Ovary (tissue), 9 donors: Measurements from ENCODE around the gene CA11. TPM values are rescaled to one million over a fixed set of nuclear protein-coding genes. Genes with fewer than 3 reads are reported as not detected.

Experiments
- DNase-seq, 5 donors: peaks; one replicate each; pipeline ENCODE4 v3.0.0-alpha.2; 2019 to 2020
- H3K27ac ChIP-seq, 2 donors: fragments of 200-600 bp; one replicate each; pipeline versions ENCODE4 v1.5.1 to v1.8.0; 2019 to 2022
- H3K27me3 ChIP-seq: fragments of 200-600 bp; one replicate; pipeline ENCODE4 v1.8.0; 2022
- H3K36me3 ChIP-seq: fragments of 200-600 bp; sonication (generic); one replicate; pipeline ENCODE4 v1.5.1; 2019
- H3K4me1 ChIP-seq: one replicate; pipeline ENCODE4 v1.8.1; 2013; ENCODE audit warnings: mild to moderate bottlenecking, moderate library complexity; ENCODE audit not compliant: insufficient read depth
- H3K4me3 ChIP-seq: fragments of 200-600 bp; sonication (generic); one replicate; pipeline ENCODE4 v1.5.1; 2017
- H3K9me3 ChIP-seq, 2 donors: fragments of 200-600 bp in 1 of 2; sonication (generic) in 1 of 2; one replicate each; pipeline versions ENCODE4 v1.5.1 to v1.8.1; 2013 to 2019; ENCODE audit warnings: mild to moderate bottlenecking in 1 of 2, moderate library complexity in 1 of 2
- EP300 ChIP-seq: sonication (generic); formaldehyde crosslinking; IDR thresholded peaks from one replicate; pipeline ENCODE4 v1.6.1; 2017; ENCODE audit warnings: antibody characterized with exemption
- POLR2A ChIP-seq: fragments of 450-650 bp; IDR thresholded peaks from one replicate; pipeline ENCODE4 v1.6.1; 2017; ENCODE audit warnings: antibody characterized with exemption, mild to moderate bottlenecking, moderate library complexity
- WGBS, 3 donors: extraction: QIAGEN DNeasy Blood & Tissue Kit in 1 of 3; methylation state at CpG; one replicate each; pipeline versions ENCODE4 v1.1.5 to v1.1.7; 2013 to 2017; 5-methylcytosine and 5-hydroxymethylcytosine counted together
- intact Hi-C, 4 donors: fragments of 100-400 bp; cut with DNase I; formaldehyde crosslinking; loops; one replicate each; pipeline versions ENCODE4 v1.11.0 to v1.15.1; 2022 to 2023
- polyA plus RNA-seq, 2 donors: library from polyadenylated mRNA; stranded (reverse); fragments of 200-250 nt in 1 of 2; fragments of 350-450 nt in 1 of 2; fragmentation: Illumina TruSeq in 1 of 2; extraction: RNeasy Lipid Tissue Mini Kit (QIAGEN cat#74804) in 1 of 2; gene quantifications; one replicate each; pipeline ENCODE4 v1.2.3, GENCODE V29; 2013 to 2014
- total RNA-seq, 7 donors: library from RNA; depleted of rRNA in 2 of 7; stranded (reverse); fragments of >200 nt in 2 of 7; fragmentation: NEBNext Ultra II Directional in 3 of 7; extraction: Animal tissue kit (Norgen Biotek cat#: 25700) in 3 of 7; gene quantifications; one replicate each; pipeline versions ENCODE4 v1.1.0 to v1.2.4, GENCODE V29; 2016 to 2023
- TF ChIP-seq, protein P1 (sequence below), 3 donors: fragments of 450-650 bp in 2 of 3; fragments of 200-600 bp in 1 of 3; IDR thresholded peaks; one replicate each; pipeline versions ENCODE4 v1.5.1 to v1.8.0; 2016 to 2022; ENCODE audit warnings: antibody characterized with exemption in 3 of 3, mild to moderate bottlenecking in 1 of 3
- donor health status: DM: no; HTN: no; CAD: no; lungs with moderate emphysema.
- donor health status: DM: no; HTN: no; CAD: no.
- donor health status: Bipolar disorder and iron deficiency.
- donor health status: DM: yes; HTN: yes; CAD: no.
- donor health status: DM: no; HTN: no; CAD: no.
- donor health status: DM: yes; HTN: yes; CAD: no.

Gene CA11
- total and polyA plus RNA-seq, 9 donors: 14.9 to 53.1 (median 43.1) TPM

DNA sequence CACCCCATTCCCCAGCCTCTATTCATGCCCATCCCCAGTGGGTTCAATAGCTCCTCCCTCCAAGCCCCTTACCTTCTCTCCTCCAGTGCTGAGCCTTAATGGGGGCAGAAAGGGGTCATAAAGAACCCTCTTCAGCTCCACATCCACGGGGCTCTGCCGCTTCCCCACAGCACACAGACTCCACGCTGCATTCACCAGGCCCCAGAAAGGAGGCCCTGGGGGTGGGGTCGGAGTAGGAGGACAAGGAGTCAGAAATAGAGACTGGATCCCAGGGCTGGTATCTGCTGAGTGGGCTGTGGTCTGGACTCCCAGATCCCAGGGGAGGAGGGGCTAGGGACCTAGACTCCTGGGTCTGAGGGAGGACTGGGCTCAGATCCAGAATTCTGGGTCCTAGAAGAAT, 1.6 kb downstream of the CA11 start:
- TF ChIP-seq, protein P1, sequence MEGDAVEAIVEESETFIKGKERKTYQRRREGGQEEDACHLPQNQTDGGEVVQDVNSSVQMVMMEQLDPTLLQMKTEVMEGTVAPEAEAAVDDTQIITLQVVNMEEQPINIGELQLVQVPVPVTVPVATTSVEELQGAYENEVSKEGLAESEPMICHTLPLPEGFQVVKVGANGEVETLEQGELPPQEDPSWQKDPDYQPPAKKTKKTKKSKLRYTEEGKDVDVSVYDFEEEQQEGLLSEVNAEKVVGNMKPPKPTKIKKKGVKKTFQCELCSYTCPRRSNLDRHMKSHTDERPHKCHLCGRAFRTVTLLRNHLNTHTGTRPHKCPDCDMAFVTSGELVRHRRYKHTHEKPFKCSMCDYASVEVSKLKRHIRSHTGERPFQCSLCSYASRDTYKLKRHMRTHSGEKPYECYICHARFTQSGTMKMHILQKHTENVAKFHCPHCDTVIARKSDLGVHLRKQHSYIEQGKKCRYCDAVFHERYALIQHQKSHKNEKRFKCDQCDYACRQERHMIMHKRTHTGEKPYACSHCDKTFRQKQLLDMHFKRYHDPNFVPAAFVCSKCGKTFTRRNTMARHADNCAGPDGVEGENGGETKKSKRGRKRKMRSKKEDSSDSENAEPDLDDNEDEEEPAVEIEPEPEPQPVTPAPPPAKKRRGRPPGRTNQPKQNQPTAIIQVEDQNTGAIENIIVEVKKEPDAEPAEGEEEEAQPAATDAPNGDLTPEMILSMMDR (IDR thresholded peaks at IDR 0.05): no peak
- TF ChIP-seq POLR2A: no peak
- no peak for TF ChIP-seq EP300
- peaks cover 4% of the 10 kb centered on the region for H3K4me1 ChIP-seq
- H3K9me3 ChIP-seq: no peaks in the 10 kb centered on the region
- no peak overlapping the region for H3K4me3 ChIP-seq
- no peak for DNase-seq
- 38 to 54% (median 45%) methylated on average over 4 of the region's 4 CpGs for WGBS, 3 donors
- intact Hi-C loops: loop anchor here in 1 of 4 donors (10.0 kb wide), 1 partner anchor 70 kb away; the partner anchor contains the start of gene MAMSTR
- H3K27ac ChIP-seq: peak overlapping the region; percentile 92 to 97
- H3K27me3 ChIP-seq: no peaks in the 10 kb centered on the region
- no peaks in the 10 kb centered on the region for H3K36me3 ChIP-seq

DNA sequence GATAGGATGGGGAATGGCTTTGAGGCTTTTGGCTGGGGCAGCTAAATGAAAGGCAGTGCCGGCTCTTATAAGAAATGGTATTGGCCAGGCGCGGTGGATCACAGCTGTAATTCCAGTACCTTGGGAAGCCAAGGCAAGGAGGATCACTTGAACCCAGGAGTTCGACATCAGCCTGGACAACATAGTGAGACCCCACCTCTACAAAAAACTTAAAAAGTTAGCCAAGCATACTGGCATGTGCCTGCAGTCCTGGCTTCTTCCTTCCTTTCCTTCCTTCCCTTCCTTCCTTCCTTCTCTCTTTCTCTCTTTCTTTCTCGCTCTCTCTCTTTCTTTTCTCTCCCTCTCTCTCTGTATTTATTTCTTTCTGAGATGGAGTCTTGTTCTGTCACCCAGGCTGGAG, 3.1 kb downstream of the CA11 start:
- H3K9me3 ChIP-seq: no peaks in the 10 kb centered on the region
- intact Hi-C loops: loop anchor here in 1 of 4 donors (10.0 kb wide), 1 partner anchor 72 kb away; the partner anchor contains the start of gene MAMSTR
- H3K4me1 ChIP-seq: peaks cover 10% of the 10 kb centered on the region
- no peak overlapping the region for H3K4me3 ChIP-seq
- TF ChIP-seq, protein P1 (IDR thresholded peaks at IDR 0.05): no peak
- TF ChIP-seq POLR2A (no peak), EP300 (no peak)
- H3K36me3 ChIP-seq: no peaks in the 10 kb centered on the region
- no peaks in the 10 kb centered on the region for H3K27me3 ChIP-seq
- no peak for DNase-seq
- WGBS, 3 donors: 90 to 96% (median 91%) methylated on average over 5 of the region's 5 CpGs
- no peak overlapping the region for H3K27ac ChIP-seq

DNA sequence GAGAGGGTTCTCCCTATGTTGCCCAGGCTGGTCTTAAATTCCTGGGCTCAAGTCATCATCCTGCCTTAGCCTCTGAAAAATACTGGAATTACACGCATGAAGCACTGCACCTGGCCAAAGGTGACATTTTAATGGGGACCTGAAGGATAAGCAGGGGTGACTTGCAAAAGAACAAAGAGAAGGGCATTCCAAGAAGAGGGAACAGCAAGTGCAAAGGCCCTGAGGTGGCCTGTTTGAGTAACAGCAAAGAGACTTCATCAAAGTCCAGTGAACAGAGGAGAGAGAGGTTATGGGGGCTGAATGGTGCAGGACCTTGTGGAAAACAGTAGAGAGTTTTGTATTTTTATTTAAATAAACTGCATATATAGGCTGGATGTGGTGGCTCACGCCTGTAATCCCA, 4.1 kb downstream of the CA11 start:
- intact Hi-C loops: loop anchor here in 1 of 4 donors (10.0 kb wide), 1 partner anchor 73 kb away; the partner anchor contains the start of gene MAMSTR
- TF ChIP-seq EP300 (no peak), POLR2A (no peak)
- TF ChIP-seq, protein P1 (IDR thresholded peaks at IDR 0.05): no peak
- 94 to 98% (median 97%) methylated on average over 2 of the region's 2 CpGs for WGBS, 3 donors
- no peak for DNase-seq
- H3K4me1 ChIP-seq: peaks cover 10% of the 10 kb centered on the region
- H3K27me3 ChIP-seq: no peaks in the 10 kb centered on the region
- no peak overlapping the region for H3K4me3 ChIP-seq
- H3K27ac ChIP-seq: no peak overlapping the region
- no peaks in the 10 kb centered on the region for H3K9me3 ChIP-seq
- H3K36me3 ChIP-seq: no peaks in the 10 kb centered on the region

DNA sequence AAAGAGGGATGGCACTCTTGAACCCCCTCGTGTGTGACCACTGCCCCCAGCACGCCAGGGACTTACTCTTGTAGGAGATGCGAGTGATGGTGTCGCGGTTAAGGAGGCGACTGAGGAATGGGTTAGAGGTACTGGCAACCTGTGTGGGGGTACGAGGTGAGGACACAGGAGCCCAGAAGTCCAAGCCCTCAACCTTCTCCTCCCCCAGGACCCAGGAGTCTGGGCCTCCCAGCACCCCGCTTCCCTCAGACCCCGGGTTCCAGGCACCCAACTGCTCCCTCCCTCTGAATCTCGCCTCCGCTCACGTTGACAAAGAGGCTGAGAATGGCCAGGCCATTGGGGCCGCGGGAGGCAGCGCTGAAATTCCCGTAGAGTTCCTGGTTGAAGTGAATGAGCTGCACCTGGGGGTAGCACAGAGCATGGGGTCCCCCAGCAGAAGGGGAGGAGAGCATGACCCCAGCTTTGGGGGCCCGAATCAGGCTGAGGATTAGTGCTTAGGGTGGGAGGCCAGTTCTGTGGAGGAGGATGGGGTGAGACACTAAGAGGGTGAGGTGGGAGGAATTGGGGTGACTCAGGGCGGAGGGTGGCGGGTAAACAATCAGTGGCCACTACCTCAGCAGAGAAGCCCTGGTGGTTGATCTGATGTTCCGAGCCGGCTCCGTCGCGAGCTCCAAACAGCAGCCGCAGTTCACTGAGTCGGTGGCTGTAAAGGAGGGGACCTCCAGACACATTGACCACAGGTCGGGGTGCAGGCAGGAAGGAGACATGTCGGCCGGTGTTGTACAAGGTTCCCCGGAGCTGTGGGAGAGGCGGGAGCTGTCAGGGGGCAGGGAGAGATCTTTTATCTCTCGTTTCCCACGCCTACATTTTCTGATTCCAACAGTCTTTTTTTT, 6.3 kb downstream of the CA11 start:
- peaks cover 8% of the 10 kb centered on the region for H3K4me1 ChIP-seq
- H3K9me3 ChIP-seq: no peaks in the 10 kb centered on the region
- 72 to 75% (median 73%) methylated on average over 33 of the region's 33 CpGs for WGBS, 3 donors
- peak overlapping the region in 1 of 2 donors; percentile 89 for H3K27ac ChIP-seq
- TF ChIP-seq, protein P1 (IDR thresholded peaks at IDR 0.05): no peak
- TF ChIP-seq POLR2A (no peak), EP300 (no peak)
- no peaks in the 10 kb centered on the region for H3K36me3 ChIP-seq
- DNase-seq: peak in 2 of 5 donors; percentile 52 to 60
- H3K4me3 ChIP-seq: no peak overlapping the region
- intact Hi-C loops: loop anchor here in 1 of 4 donors (10.0 kb wide), 1 partner anchor 75 kb away; the partner anchor contains the start of gene MAMSTR
- H3K27me3 ChIP-seq: no peaks in the 10 kb centered on the region
